Spleen (tissue), 7 donors: Measurements from ENCODE around the gene REG1A.

Source experiments
- CTCF ChIP-seq, 11 experiments: fragments of 200-600 bp in 7 of 11; fragments of 450-650 bp in 4 of 11; sonication (generic) in 4 of 11; IDR thresholded peaks in 8 of 11; conservative IDR thresholded peaks in 3 of 11; 1 replicate in 7 of 11; 2 replicates in 4 of 11; pipeline versions ENCODE4 v1.4.0 to v1.8.0; 2016 to 2021; ENCODE audit warnings: antibody characterized with exemption in 11 of 11, inconsistent platforms in 4 of 11, mild to moderate bottlenecking in 1 of 11
- POLR2A ChIP-seq, 3 donors: fragments of 450-650 bp; IDR thresholded peaks; one replicate each; pipeline ENCODE4 v1.5.1; 2017; ENCODE audit warnings: antibody characterized with exemption in 3 of 3, mild to moderate bottlenecking in 1 of 3
- donor health status: DM: no; HTN: no; CAD: no; lungs with moderate emphysema.
- donor health status: DM: no; HTN: no; CAD: no.
- donor health status: DM: no; HTN: no; CAD: no.

GRCh38 chr2:79155826-79156476 is 35.7 kb downstream of the REG1A start:
- no peak for TF ChIP-seq POLR2A (IDR thresholded peaks at IDR 0.05)
- TF ChIP-seq CTCF (IDR thresholded peaks at IDR 0.05 in 8 of 11, conservative IDR thresholded peaks at IDR 0.05 in 3 of 11): no peak
